Spinal cord (tissue), 10 donors: ENCODE results near the gene TALDO1. TPM values are rescaled to one million over a fixed set of nuclear protein-coding genes. Genes with fewer than 3 reads are reported as not detected.
"Not testable (repeated sequence)": the region's sequence is repeated elsewhere in the genome, so short reads cannot be mapped to it uniquely, and the experiment has no call there.

Experiments used
- DNase-seq, 6 donors: peaks; one replicate each; pipeline versions ENCODE4 v3.0.0 to v3.0.0-alpha.2; 2013 to 2015; ENCODE audit warnings: low spot score in 6 of 6, low read depth in 4 of 6
- H3K27ac ChIP-seq: one replicate; pipeline ENCODE4 v1.5.1; 2013; ENCODE audit warnings: low read depth, low read length, control low read depth
- H3K27me3 ChIP-seq: one replicate; pipeline ENCODE4 v1.6.1; 2013; ENCODE audit warnings: low read length; ENCODE audit not compliant: control insufficient read depth, insufficient read depth
- H3K36me3 ChIP-seq: one replicate; pipeline ENCODE4 v1.6.1; 2013; ENCODE audit warnings: low read length; ENCODE audit not compliant: control insufficient read depth, insufficient read depth
- H3K4me1 ChIP-seq: one replicate; pipeline ENCODE4 v1.6.1; 2013; ENCODE audit warnings: low read length; ENCODE audit not compliant: control insufficient read depth, insufficient read depth
- H3K4me3 ChIP-seq: one replicate; pipeline ENCODE4 v1.5.1; 2013; ENCODE audit warnings: low read depth, low read length, control low read depth
- H3K9me3 ChIP-seq: one replicate; pipeline ENCODE4 v1.6.1; 2013; ENCODE audit warnings: low read length; ENCODE audit not compliant: control insufficient read depth, insufficient read depth
- WGBS: methylation state at CpG from one replicate; pipeline ENCODE4 v1.1.5; 2013; ENCODE audit warnings: missing lambda C conversion rate; ENCODE audit not compliant: insufficient coverage; 5-methylcytosine and 5-hydroxymethylcytosine counted together
- polyA plus RNA-seq, 2 donors: library from polyadenylated mRNA; unstranded; fragments of 120-200 nt; gene quantifications; one replicate each; pipeline ENCODE4 v1.2.1, GENCODE V29; 2013; ENCODE audit not compliant: insufficient read length in 2 of 2
- total RNA-seq, 2 donors: library from RNA; depleted of rRNA in 1 of 2; stranded (reverse); fragments of 120-200 nt in 1 of 2; fragments of >200 nt in 1 of 2; gene quantifications; one replicate each; pipeline versions ENCODE4 v1.2.3 to v1.2.4, GENCODE V29; 2013 to 2014
- donor health status: healthy.

Gene TALDO1
- total and polyA plus RNA-seq, 4 donors, result 104 to 160 (median 141) TPM

GRCh38 chr11:733072-733471, 14.2 kb upstream of the TALDO1 start:
- Histone ChIP-seq H3K4me1 (peaks cover 37% of the 10 kb centered on the region), H3K27ac (no peak overlapping the region), H3K4me3 (no peak overlapping the region), H3K36me3 (no peaks in the 10 kb centered on the region), H3K9me3 (no peaks in the 10 kb centered on the region), H3K27me3 (peaks cover 3% of the 10 kb centered on the region)
- no peak for DNase-seq
- 77% methylated on average over 20 of the region's 20 CpGs for WGBS

DNA sequence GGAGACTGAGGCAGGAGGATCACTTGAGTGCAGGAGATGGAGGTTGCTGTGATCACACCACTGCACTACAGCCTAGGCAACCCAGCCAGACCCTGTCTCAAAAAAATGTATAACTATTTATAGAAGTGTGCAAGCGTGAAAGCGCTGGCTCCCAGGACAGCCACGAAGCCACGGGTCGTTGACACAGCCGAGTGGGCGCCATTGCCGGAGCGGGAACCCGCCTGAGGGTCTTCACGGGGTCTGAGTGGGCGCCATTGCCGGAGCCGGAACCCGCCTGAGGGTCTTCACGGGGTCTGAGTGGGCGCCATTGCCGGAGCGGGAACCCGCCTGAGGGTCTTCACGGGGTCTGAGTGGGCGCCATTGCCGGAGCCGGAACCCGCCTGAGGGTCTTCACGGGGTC, 12.7 kb upstream of the TALDO1 start:
- peaks cover 22% of the 10 kb centered on the region for H3K4me1 ChIP-seq
- H3K27ac ChIP-seq, H3K4me3 ChIP-seq, H3K36me3 ChIP-seq, H3K9me3 ChIP-seq, DNase-seq, H3K27me3 ChIP-seq: not testable (repeated sequence)
- 99% methylated on average over 10 of the region's 26 CpGs for WGBS

DNA sequence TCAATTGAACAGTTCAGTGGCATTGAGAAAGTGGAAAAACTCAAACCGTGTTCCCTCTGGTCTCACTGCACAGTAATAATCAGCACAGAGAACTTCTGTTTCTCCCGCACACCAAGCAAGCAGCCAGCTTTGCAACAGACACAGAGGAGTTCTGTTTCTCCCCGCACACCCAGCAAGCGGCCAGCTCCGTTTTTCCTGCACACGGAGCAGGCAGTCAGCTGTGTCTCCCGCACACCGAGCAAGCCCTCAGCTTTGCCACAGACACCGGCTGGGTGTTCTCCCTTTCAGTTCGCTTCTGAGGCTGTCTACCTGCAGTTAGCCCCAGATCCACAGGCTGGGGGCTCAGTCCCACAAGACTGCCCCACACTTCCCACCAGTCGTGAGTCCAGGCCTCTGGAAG, 9.9 kb upstream of the TALDO1 start:
- H3K4me3 ChIP-seq, result no peak overlapping the region
- no peaks in the 10 kb centered on the region for H3K36me3 ChIP-seq
- H3K9me3 ChIP-seq, result no peaks in the 10 kb centered on the region
- peaks cover 16% of the 10 kb centered on the region for H3K4me1 ChIP-seq
- peak in 1 of 6 donors; percentile 49 for DNase-seq
- WGBS, result 36% methylated on average over 11 of the region's 11 CpGs
- no peak overlapping the region for H3K27ac ChIP-seq
- peaks cover 3% of the 10 kb centered on the region for H3K27me3 ChIP-seq

DNA sequence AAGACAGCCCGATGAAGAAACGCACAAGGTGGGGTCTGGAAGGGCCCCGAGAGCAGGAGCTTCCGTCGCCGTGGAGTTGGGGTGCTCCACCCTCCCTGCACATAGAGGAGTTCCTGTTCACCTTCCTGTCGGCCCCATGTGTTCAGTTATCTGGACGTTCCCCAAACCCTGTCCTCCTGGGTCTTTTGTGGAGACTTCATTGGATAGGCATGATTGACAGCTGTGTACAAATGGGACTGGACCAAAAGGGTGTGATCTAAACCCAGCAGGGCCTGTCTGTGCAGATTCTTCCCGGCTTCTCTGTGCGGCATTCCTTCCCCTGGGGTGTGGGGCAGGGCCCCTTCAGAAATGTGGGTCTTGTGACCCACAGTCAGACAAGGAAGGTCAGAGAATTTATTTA, 9.4 kb upstream of the TALDO1 start:
- 50% methylated on average over 9 of the region's 10 CpGs for WGBS

DNA sequence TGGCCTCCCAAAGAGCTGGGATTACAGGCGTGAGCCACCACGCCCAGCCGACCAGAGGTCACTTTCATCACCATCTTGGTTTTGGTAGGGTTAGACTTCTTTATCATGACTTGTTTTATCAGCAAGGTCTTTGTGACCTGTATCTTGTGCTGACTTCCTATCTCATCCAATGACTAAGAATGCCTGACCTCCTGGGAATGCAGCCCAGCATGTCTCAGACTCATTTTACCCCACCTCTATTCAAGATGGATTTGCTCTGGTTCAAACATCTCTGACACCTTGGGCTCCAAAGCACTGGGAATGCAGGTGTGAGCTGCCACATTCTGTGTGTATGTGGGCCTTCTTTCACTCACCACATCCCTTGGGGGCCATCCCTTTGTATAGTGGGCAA, 5.1 kb upstream of the TALDO1 start:
- Histone ChIP-seq H3K36me3 (no peaks in the 10 kb centered on the region), H3K27me3 (peaks cover 3% of the 10 kb centered on the region), H3K9me3 (no peaks in the 10 kb centered on the region), H3K4me3 (no peak overlapping the region), H3K27ac (no peak overlapping the region), H3K4me1 (peaks cover 22% of the 10 kb centered on the region)
- no CpG with 5 or more reads among the region's 3 CpGs for WGBS
- DNase-seq, result no peak

More for the DNA sequence above, 9.4 kb upstream of the TALDO1 start:
- not testable (repeated sequence) for H3K9me3 ChIP-seq, H3K27me3 ChIP-seq, DNase-seq, H3K36me3 ChIP-seq, H3K27ac ChIP-seq, H3K4me3 ChIP-seq
- H3K4me1 ChIP-seq, result peaks cover 16% of the 10 kb centered on the region

DNA sequence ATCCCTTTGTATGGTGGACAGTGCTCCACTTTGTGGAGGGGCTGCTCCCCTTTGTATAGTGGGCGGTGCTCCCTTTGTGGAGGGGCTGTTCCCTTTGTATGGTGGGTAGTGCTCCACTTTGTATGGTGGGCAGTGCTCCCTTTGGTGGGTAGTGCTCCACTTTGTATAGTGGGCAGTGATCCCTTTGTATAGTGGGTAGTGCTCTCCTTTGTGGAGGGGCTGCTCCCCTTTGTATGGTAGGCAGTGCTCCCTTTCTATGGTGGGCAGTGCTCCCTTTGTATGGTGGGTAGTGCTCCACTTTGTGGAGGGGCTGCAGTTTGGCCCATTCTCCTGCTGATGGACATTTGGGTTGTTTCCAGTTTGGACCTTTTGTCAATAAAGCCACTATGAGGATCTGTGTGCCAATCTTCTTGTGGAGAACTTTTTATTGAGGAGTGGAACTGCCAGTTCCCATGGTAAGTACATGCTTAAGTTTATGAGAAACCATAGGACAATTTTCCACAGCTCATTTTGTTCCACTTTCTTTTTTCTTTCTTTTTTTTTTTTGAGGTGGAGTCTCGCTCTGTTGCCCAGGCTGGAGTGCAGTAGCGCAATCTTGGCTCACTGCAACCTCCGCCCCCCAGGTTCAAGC, 4.6 kb upstream of the TALDO1 start:
- Histone ChIP-seq H3K4me3 (no peak overlapping the region), H3K36me3 (no peaks in the 10 kb centered on the region), H3K27me3 (no peaks in the 10 kb centered on the region), H3K27ac (no peak overlapping the region), H3K9me3 (no peaks in the 10 kb centered on the region), H3K4me1 (peaks cover 17% of the 10 kb centered on the region)
- no CpG with 5 or more reads among the region's 4 CpGs for WGBS
- no peak for DNase-seq

DNA sequence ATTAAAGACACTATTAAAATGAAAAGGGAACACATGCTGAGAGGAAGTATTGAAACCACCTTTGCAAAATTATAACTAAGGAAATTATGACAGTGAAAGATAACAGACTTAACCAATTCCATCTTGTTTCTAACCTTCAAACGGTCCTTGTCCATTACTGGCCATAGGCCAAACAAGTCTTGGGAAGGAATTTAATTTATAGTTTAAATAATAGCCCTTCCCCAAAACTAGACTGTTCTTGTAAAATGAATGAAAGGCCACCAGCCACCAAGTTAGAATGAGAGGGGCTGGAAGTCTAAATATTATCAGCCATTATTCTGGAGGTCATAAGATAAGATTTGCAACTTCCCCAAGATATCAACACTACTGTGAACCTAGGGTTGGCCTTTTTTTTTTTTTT, 1.8 kb upstream of the TALDO1 start:
- no peak for DNase-seq
- Histone ChIP-seq H3K4me1 (peaks cover 30% of the 10 kb centered on the region), H3K4me3 (no peak overlapping the region), H3K27ac (no peak overlapping the region), H3K27me3 (no peaks in the 10 kb centered on the region), H3K36me3 (no peaks in the 10 kb centered on the region), H3K9me3 (no peaks in the 10 kb centered on the region)
- WGBS, result no CpG with 5 or more reads among the region's 1 CpG

GRCh38 chr11:746289-747157, 741 bp upstream of the TALDO1 start:
- no peaks in the 10 kb centered on the region for H3K9me3 ChIP-seq
- H3K4me3 ChIP-seq, result peak overlapping the region; percentile 62
- peak overlapping the region; percentile 86 for H3K27ac ChIP-seq
- H3K4me1 ChIP-seq, result peaks cover 28% of the 10 kb centered on the region
- no peaks in the 10 kb centered on the region for H3K36me3 ChIP-seq
- WGBS, result 19% methylated on average over 44 of the region's 46 CpGs
- no peaks in the 10 kb centered on the region for H3K27me3 ChIP-seq
- peak in 3 of 6 donors; percentile 38 to 85 (median 74) for DNase-seq

DNA sequence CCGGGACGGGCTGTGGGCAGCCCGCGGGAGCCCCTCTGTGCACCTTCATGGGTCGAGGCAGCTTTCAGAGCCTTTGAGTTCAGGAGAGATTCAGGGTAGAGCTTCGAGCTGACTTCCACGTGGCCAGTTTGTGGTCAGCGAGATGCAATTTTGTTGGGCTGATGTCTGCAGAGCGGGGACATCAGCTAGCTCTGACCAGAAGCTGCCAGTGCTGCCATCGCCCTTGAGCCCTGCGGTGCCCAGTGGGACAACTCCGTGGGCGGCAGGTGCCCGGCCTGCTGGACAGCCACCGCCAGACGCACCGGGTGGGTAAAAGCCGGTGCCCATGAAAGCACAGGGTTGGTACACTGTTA, 719 bp downstream of the TALDO1 start:
- Histone ChIP-seq H3K4me1 (peaks cover 28% of the 10 kb centered on the region), H3K27me3 (no peaks in the 10 kb centered on the region), H3K4me3 (peak overlapping the region; percentile 62), H3K27ac (no peak overlapping the region), H3K36me3 (peaks cover 4% of the 10 kb centered on the region), H3K9me3 (no peaks in the 10 kb centered on the region)
- 5% methylated on average over 18 of the region's 18 CpGs for WGBS
- no peak for DNase-seq

- no peak for DNase-seq
- Histone ChIP-seq H3K4me3 (no peak overlapping the region), H3K9me3 (no peaks in the 10 kb centered on the region), H3K36me3 (peaks cover 8% of the 10 kb centered on the region), H3K4me1 (peaks cover 28% of the 10 kb centered on the region), H3K27me3 (no peaks in the 10 kb centered on the region), H3K27ac (no peak overlapping the region)
- 90% methylated on average over 2 of the region's 2 CpGs for WGBS
Measured at GRCh38 chr11:749731-750130, 2.5 kb downstream of the TALDO1 start.
